ENCODE results near the gene ZFP3.
"Not testable (repeated sequence)": the region's sequence is repeated elsewhere in the genome, so short reads cannot be mapped to it uniquely, and the experiment has no call there.

Gene ZFP3

GRCh38 chr17:5077781-5078105, 524 bp upstream of the ZFP3 start:
- no peak for DNase-seq

DNA sequence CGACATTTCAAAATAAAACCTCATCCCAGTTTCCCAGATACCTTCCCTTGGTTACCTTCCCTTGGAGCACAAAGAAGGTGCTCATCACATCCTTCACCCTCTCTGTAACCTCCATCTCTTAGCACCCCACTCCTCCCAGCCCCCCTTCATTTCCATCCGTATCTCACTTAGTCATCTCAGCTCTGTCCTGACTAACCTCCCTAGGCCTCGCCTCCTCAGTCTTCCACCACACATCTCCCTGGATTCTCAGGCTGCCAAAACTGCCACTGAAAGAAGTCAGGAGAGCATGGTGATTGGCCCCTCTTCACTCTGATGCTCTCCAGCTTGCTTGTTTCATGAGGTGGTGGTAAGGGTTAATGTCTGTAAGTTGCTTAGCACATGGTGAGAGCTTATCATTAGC, 2.3 kb downstream of the ZFP3 start:
- DNase-seq: no peak

GRCh38 chr17:5092218-5093010, 14.1 kb downstream of the ZFP3 start:
- DNase-seq: no peak

DNA sequence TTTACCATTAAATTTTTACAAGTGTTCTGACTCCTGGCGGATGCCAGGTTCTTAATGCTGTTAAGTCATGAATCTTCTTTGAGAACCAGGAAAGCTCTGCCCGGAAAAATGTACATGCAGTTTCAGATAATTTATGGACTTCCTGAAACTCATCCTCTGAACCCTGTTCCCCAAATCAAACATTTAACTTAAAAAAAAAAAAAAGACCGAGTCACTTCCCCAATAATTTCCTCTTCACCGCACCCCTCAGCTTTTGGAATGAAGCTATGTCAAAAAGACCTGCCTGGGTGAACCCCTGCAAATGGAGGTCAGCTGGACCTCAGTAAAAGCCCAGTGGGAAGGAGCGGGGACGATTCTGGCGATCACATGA, 18.4 kb downstream of the ZFP3 start:
- DNase-seq: no peak

DNA sequence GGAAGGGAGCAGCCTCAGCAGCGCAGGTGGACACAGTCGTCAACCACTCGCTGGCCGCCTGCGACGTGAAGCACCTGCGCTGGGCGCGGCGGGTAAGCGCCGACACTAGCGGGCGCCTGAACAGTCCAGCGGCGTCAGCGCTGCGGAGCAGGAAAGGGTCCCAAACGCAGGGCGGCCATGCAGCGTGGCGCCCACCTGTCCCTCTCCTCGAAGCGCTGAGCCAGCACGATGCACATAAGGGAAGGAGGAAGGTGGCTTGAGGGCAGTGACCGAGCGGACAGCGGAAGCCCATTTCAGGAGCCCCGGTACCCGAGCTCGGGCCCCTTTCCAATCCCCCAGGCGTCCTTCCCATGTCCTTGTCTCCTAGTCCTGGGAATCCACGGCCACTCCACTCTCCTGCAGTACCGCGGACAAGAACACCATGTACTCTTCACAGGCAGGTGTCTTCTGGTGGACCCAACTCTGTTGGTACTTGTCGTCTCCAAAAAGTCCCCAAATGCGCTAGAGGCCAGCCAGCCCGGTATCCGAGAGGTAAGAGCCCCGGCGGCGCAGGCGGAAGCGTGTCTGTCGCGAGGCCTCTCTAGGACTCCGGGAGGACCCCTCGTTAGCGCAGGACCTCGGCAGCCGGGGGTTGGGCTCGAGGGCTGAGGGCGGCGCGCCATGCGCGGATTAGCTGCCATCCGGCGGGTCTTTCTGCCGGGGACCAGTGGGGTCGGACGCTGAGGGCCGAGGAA, 19.0 kb downstream of the ZFP3 start:
- peak in 25 of 51 donors; percentile 1 to 40 (median 21) for DNase-seq

GRCh38 chr17:5099271-5099670, 21.0 kb downstream of the ZFP3 start:
- no peak for DNase-seq

DNA sequence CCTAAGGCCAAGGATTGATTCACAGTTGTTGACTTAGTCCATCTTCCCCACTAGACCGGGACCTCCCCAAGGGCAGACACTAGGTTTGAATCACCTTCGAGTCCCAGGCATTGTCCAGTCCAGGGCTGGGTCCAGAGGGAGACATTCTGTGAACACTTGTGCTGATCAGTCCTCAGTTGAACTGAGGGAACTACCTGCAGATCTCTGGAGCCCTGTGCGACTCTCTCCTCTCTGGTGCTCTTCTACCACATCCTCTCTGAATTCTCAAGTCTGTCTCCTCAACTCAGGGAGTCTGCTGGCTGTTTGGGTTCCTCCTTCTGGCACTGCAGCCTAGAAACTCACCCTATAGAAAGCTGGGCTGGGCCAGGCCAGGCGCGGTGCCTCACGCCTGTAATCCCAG, 22.6 kb downstream of the ZFP3 start:
- DNase-seq: no peak

GRCh38 chr17:5110816-5111215, 32.5 kb downstream of the ZFP3 start:
- DNase-seq: no peak

- peak; percentile 58 to 95 (median 89) for DNase-seq
Observed at GRCh38 chr17:5111402-5112204, 33.3 kb downstream of the ZFP3 start, which contains the start of gene ZNF232. ZNF232 (minus strand) TSS chr17:5111878; CDS start chr17:5111822, 56 bp downstream.

- peak in 3 of 51 donors; percentile 17 to 43 (median 31) for DNase-seq
Observed at GRCh38 chr17:5115673-5116651, 37.7 kb downstream of the ZFP3 start, which contains the start of gene USP6. USP6 (plus strand) TSS chr17:5116032; CDS start chr17:5130368, 14,336 bp downstream.

DNA sequence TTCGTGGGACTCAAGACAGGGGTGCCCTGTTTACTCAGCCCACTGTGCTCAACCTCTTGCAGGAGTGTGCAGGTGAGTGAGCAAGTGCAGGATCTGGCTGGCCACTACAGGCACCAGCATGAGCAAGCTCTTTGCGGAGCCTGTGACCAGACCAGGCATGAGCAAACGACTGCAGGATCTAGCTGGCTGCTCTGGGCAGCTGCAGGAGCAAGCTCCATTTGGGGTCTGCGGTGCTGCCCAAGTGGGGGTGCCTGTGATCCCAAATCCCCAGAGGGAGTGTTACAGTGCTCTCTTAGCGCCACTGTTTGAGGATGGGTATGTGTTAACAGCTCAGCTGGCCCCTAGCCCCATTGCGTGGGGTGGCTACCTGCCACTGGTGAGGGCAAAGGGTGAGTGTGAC, 40.0 kb downstream of the ZFP3 start:
- no peak for DNase-seq

DNA sequence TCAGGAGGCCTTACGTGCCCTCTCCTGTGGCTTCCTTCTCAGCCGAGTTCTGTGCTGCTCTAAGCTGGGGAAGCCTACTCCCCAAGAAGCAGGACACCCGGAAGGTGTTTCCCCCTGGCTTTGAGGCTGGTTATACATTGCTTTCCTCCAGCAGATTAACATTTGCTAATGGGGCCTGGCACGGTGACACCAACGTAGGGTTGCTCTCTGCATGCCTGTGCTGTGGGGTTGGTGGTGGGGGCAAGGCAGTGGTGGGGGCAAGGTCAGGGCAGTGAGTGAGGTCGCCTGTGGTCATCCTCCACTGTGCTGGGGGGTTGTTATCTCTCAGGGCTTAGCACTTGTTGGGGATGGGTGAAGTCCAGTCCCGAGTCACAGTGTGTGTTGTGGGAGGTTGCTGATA, 41.8 kb downstream of the ZFP3 start:
- no peak for DNase-seq

DNA sequence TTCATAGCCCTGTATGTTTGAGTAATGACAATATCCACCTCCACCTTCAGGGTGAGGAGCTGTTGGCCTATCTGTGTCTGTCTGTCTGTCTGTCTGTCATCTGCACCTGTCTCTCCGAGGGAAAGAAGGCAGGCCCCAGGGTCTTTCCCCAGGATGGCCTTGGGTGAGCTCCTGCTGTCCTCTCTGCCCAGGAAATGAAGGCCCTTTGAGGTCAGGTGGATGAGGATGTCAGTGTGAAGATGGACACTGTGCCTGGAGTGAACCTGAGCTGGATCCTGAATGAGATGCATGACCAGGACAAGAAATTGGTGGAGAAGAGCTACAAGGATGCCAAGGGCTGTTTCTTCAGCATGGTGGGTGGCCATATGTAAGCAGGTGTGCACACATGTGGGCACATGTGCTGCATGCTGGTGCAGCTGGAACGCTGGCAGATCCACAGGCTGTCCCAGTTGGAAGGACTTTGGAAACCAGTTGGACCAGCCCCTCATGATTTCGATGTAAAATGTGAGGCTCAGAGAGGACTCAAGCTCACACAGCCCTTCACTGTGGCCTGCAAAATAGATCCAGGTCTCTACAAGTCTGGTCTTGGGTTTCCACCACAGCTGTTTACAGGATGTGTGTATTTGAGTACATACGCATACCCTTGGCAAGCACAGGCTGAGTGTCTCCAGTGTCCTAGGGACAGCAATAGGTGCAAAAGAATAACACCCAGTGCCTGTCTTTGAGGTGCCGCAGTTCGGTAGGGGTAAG, 42.3 kb downstream of the ZFP3 start:
- DNase-seq: not testable (repeated sequence)

DNA sequence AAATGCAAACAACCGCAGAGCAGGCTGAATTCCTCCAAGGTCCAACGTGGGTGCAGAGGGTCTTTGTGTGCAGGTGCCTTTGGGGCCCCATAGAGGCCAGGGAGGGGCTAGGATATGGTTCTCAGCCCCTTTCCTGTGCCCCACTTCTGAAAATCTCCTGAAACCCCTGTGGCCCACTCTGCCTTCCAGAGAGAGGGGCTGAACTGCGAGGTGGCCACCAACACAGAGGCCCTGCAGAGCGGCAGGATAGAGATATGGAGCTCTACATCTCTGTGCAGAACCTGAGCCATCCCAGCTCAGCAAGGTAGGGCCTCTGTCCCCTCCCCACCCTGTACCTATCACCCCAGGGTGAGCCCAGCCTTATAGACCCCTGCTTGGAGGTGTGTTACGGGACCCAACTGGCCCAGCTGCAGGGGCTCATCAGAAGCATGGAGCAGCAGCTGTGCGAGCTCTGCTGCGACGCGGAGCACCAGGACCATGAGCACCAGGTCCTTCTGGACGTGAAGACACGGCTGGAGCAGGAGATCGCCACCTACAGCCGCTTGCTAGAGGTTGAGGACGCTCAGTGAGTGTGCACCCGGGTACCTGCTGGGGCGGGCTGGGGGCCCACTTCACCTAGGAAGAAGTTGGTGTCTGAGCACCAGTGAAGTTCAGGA, 43.0 kb downstream of the ZFP3 start:
- DNase-seq: no peak

DNA sequence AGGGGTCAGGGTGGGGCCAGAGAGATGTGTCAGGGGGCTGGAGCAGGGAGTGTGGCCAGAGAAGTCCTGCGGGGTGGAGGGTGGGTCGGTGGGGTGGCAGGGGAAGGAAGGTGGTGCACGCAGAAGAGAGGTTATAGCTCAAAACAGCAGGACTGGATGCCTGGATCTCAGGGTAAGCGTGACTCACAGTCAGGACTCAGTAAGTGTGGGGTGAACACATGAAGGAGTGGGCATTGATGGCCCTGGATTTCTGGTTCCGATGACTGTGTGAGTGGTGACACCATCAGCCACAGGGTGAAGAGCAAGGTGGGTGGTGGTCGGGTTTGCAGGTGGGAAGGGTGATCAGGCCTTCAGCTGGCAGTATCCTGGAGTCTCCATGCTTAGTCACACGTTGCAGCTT, 43.8 kb downstream of the ZFP3 start:
- DNase-seq: peak in 1 of 51 donors; percentile 41

GRCh38 chr17:5122586-5123342, 44.5 kb downstream of the ZFP3 start:
- DNase-seq: peak in 21 of 51 donors; percentile 5 to 66 (median 31)

DNA sequence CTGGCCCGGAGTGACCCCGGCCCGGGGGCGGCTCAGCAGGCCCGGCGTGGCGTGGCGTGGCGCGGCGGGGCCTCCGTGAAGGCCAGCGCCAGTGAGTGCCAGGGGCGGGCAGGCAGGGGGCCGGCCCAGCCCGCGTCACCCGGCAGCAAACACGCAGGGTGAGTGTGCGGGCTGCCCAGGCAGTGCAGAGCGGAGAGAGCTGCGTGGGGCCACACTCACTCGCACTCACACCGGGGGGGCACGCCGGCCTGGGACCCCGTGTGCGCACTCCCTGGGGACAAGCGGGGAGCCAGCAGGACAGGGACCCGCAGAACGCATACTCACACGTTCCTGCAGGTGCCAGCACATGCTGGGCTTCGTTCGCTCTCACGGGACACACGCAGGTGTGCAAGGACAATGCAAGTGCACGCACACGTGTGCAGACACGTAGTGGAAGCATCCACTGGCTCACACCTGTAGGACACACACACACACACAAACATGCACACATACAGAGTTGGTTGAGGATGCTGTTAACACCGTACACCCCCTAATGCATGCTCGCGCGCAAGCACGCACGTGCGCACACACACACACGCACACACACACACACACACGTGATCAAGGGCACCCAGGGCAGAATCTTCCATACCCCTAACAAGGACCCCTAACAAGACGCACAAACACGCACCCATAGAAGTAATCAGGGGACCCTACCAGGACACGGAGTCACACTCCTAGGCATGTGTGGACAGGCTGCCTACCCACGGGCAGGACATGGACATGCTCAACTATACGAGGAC, 45.3 kb downstream of the ZFP3 start:
- peak in 1 of 51 donors; percentile 38 for DNase-seq

All from hypothalamus (tissue), 51 donors.